ENCODE results near the gene LCN9. TPM values are rescaled to one million over a fixed set of nuclear protein-coding genes. Genes with fewer than 3 reads are reported as not detected.

Gene LCN9, protein sequence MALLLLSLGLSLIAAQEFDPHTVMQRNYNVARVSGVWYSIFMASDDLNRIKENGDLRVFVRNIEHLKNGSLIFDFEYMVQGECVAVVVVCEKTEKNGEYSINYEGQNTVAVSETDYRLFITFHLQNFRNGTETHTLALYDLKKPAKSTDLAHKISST
- total RNA-seq = not detected in 2 replicates

DNA sequence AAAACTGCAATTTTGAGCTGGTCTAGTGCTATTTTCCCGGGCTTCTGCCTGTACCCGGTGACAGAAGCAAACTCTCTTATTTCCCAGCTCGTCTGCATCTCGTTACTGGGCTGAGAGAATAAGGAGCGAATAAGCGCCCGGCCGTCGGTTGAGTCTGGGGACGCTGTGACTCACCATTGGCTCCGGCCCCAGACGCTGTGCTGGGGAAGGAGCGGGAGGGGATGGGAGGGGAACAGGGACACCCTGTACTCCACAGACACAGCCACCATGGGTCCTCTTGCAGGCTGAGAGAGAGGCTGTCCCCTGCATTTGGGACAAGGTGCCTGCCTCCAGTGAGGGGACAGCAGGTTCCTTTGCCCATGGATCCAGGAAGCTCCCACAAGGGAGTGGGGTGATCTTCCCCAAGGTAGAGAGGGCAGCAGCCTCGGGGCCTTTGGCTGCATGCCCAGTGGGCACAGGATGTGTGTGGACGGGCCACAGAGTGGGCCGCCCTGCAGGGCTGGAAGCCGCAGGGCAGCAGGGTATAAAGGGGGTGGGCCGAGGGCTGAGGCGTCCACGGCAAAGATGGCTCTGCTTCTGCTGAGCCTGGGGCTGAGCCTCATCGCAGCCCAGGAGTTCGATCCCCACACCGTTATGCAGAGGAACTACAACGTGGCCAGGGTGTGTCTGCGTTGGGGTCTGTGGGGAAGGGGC is at the start of gene LCN9:
Gene LCN9, plus strand, starts transcription at position 552 of the 693 bp plus-strand sequence. Its CDS starts 13 bp downstream, at position 565.
- no peak for DNase-seq (ENCODE audit: low read depth)
- TF ChIP-seq, protein P1, sequence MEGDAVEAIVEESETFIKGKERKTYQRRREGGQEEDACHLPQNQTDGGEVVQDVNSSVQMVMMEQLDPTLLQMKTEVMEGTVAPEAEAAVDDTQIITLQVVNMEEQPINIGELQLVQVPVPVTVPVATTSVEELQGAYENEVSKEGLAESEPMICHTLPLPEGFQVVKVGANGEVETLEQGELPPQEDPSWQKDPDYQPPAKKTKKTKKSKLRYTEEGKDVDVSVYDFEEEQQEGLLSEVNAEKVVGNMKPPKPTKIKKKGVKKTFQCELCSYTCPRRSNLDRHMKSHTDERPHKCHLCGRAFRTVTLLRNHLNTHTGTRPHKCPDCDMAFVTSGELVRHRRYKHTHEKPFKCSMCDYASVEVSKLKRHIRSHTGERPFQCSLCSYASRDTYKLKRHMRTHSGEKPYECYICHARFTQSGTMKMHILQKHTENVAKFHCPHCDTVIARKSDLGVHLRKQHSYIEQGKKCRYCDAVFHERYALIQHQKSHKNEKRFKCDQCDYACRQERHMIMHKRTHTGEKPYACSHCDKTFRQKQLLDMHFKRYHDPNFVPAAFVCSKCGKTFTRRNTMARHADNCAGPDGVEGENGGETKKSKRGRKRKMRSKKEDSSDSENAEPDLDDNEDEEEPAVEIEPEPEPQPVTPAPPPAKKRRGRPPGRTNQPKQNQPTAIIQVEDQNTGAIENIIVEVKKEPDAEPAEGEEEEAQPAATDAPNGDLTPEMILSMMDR (conservative IDR thresholded peaks at IDR 0.05; ENCODE audit: low read depth, low read length) = no peak
- H3K4me3 ChIP-seq (ENCODE audit: low read depth, low read length) = no peak within 1 kb of the TSS

DNA sequence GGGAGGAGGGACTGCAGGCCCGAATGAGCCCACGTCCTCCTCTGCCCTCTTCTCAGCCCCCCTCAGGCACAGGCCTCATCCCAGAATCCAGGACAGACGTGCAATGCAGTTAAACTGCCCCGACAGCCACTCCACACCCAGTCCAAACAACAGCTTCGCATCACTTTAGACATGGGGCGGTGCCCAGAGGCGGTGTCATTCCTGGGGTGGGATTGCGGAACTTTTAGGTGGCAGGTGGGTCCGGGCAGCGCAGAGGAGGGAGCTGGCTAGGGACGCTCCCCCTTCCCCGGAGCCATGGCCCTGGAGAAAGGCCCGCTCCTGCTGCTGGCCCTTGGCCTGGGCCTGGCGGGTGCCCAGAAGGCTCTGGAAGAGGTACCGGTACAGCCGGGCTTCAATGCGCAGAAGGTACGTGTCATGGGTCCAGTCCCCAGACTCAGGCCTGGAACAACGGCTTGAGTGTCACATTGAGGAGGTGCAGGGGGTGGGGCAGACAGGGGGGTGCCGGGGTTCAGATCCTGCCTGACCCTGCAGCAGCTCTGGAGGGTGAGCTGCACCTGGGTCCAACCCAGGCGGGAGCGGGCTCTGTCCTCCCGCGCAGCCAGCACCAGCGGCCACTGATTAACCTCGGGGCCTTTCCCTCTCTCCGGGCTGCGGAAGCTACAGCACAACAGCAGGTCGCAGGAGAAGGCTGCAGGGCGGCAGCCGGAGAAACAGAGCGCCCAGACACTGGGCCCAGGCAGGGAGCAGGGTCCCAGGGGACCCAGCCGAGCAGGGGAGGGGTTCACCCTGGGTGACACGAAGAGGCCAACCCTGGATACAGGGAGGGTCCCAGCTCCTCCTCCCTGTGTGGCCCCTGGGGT is 48.9 kb upstream of the LCN9 start:
- TF ChIP-seq, protein P1 (conservative IDR thresholded peaks at IDR 0.05; ENCODE audit: low read depth, low read length) = no peak

DNA sequence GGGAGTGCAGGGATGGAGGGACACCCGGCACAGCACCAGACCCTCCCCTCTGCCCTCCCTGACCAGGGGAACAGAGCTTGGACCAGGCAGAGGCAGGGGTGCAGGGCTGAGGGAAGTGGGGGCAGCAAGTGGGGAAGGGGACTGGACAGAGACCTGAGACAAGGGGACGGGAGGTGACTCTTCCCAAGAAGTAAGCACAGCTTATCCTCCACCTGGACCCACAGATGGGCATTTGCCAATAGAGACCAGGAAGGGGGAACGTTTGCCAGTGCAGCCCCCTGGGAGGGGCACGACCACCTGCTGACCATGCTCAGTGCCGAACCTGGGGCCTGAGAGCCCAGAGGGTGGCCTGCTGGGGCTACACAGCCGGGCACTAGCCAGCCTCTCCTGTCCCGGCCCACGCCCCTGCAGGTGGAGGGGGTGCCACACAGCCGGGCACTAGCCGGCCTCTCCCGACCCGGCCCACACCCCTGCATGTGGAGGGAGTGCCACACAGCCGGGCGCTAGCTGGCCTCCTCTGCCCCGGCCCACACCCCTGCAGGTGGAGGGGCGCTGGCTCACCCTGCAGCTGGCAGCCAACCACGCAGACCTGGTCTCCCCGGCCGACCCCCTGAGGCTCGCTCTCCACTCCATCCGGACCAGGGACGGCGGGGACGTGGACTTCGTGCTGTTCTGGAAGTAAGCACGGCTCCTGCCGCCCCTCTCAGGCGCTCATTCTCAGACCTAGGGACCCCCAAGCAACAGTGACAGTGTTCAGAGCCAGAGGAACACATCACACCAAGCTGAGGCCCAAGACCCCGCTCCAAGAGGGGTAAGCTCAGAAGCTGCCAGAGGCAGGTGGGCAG is 48.1 kb upstream of the LCN9 start:
- TF ChIP-seq, protein P1 (conservative IDR thresholded peaks at IDR 0.05; ENCODE audit: low read depth, low read length) = no peak
- no peak overlapping the region for H3K4me3 ChIP-seq (ENCODE audit: low read depth, low read length)
- DNase-seq (ENCODE audit: low read depth) = no peak

More for the DNA sequence above, 48.9 kb upstream of the LCN9 start:
- no peak for DNase-seq (ENCODE audit: low read depth)
- no peak overlapping the region for H3K4me3 ChIP-seq (ENCODE audit: low read depth, low read length)

DNA sequence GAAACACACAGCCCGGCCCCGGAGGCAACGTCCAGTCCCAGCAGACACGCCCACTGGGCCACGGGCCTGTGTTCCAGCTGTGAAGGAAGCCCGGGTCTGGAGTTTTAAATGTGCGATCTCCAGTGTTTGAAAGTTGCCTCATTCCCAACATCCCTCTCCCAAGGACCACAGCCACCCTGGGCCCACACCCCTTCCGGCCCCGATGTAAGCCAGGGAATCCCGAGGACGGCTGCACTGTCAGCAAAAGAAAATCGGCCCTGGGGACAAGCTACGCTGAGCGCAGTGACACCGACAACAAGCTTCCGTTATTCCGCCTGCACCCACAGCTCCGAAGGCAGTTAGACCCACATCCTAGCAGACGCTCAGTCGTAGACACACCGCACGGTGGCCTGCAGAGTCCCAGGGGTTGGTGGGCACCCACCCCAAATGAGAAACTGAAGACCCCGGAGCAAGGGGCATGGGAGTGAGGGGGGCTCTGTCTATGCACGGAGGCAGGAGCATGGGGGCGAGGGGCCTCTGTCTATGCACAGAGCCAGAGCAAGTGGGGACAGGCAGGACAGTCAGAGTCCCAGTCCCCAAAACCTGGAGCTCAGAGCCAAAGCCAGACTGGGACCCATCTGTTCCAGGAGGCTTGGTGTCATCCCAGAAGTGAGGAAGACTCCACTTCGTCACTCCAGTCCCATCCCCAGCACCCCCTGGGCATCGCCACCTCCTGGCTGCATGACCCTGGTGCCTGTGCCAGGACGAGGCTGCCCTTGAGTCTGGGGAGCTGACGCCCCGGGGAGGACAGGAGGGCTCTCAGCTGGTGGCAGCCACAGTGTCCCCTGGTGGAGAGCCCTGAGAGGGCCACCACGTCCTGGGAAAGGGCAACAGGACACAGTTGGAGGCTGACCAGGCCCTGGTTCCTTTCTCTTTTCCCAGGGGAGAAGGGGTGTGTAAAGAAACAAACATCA is 47.2 kb upstream of the LCN9 start:
- DNase-seq (ENCODE audit: low read depth) = no peak
- TF ChIP-seq, protein P1 (conservative IDR thresholded peaks at IDR 0.05; ENCODE audit: low read depth, low read length) = no peak
- no peak overlapping the region for H3K4me3 ChIP-seq (ENCODE audit: low read depth, low read length)

DNA sequence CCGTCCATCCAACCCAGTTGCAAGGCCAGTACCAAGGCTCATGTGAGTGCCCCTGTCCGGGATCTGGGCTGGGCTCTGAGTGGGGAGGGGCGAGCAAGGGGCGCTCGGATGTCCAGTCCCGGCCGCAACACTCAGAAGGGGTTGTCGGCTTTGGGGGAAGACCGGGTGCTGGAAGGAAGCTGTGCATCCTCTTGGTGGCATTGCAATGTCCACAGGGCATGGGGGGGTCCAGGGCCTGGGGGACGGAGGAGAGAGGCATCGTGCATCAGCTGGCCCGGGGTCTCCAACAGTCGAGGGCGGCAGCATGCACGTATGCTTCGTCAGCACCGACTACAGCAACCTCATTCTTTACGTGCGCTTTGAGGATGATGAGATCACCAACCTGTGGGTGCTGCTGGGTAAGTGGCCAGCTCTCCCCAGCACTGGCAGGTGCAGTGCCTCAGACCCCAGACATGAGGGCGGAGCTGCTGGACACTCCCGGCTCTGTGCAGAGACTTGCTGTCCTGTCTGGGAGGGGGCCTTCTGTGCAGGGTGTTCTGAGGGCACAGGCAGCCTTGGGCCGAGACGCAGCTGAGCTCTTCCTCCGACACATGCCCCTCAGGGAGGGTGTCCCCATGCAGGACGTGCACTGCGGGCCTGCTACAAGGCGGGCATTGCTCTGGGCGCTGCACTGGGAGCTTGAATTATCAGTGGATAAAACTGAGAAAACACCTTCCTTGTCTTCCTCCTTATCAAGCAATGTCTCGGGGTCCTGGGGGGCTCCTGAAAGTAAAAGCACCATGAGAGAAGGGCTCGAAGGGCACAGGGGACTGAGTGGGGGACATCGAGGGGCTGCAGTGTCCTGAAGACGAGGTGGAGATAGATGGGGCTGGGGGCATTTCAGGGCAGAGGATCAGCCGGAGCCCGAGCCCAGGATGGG is 46.2 kb upstream of the LCN9 start:
- no peak overlapping the region for H3K4me3 ChIP-seq (ENCODE audit: low read depth, low read length)
- TF ChIP-seq, protein P1 (conservative IDR thresholded peaks at IDR 0.05; ENCODE audit: low read depth, low read length) = no peak

More for the DNA sequence above, 46.2 kb upstream of the LCN9 start:
- no peak for DNase-seq (ENCODE audit: low read depth)
